Activated CD4-positive, alpha-beta T cell treated with anti-CD3 and anti-CD28 coated beads for 1 hour (primary cell): ENCODE measurements around the gene ZCWPW1.
A peak's percentile ranks its signal among the peaks of the same experiment; 100 is the strongest.

Experiments
- DNase-seq: peaks from one replicate; pipeline ENCODE4 v3.0.0-alpha.2; 2020

ZCWPW1 gene, protein sequence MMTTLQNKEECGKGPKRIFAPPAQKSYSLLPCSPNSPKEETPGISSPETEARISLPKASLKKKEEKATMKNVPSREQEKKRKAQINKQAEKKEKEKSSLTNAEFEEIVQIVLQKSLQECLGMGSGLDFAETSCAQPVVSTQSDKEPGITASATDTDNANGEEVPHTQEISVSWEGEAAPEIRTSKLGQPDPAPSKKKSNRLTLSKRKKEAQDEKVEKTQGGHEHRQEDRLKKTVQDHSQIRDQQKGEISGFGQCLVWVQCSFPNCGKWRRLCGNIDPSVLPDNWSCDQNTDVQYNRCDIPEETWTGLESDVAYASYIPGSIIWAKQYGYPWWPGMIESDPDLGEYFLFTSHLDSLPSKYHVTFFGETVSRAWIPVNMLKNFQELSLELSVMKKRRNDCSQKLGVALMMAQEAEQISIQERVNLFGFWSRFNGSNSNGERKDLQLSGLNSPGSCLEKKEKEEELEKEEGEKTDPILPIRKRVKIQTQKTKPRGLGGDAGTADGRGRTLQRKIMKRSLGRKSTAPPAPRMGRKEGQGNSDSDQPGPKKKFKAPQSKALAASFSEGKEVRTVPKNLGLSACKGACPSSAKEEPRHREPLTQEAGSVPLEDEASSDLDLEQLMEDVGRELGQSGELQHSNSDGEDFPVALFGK

DNA sequence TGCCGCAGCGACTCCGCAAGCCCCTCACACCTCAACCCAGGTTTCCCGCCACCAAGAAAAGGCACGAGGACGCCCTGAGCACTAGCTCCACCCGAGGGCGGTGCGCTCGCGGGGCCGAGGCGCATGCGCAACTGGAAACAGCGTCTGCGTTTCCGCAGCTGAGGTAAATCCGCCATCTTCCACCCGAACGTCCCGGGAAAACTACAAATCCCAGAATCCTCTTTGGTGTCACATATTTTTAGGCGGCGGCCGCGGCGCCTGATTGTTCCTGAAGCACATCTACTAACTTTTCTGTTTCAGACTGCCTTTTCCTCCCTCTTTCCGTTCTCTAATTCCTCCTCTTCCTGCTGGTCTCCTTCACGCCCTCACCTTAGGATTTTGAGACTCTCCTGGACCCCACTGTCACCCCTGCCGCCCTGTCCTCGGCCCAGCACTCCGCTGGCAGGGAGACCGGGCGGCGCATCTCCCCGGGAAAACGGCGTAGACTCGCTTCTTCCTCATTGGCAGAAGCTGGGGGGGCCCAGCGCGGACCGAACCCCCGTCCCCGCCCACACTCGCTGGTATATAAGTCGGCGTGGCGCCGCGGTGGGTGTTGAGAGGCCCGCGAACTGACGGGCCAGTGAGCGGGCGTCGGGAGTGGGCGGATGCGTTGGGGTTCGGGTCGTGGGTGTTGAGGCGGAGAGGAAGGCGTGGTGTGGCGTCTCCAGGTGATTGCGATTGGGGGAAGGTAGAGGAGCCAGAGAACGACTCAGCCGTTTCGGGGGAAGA, at the start of gene ZCWPW1:
Gene ZCWPW1 (minus strand): TSS at position 505 of the 768 bp plus-strand sequence. CDS start 8,054 bp downstream, outside the sequence.
- DNase-seq = peak; percentile 98

DNA sequence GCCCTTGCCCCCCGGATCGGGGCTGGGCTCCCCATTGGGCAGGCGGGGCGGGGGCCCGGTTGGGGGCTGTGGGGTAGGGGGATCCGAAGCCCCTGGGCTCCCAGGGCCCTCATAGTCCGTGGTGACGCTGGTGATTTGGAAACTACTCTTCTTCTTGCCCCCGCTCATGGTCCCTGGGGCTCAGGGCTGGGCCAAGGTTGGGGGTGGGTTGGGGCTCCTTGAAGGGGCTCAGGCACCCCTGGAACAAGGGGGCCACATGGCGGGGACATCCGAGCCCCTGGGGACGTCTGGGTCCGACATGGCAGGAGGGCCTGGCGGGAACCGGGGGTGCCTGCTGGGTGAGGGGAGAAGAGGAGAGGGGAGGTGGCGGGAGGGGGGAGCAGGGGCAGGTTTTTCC, 49.4 kb upstream of the ZCWPW1 start:
- DNase-seq = no peak

DNA sequence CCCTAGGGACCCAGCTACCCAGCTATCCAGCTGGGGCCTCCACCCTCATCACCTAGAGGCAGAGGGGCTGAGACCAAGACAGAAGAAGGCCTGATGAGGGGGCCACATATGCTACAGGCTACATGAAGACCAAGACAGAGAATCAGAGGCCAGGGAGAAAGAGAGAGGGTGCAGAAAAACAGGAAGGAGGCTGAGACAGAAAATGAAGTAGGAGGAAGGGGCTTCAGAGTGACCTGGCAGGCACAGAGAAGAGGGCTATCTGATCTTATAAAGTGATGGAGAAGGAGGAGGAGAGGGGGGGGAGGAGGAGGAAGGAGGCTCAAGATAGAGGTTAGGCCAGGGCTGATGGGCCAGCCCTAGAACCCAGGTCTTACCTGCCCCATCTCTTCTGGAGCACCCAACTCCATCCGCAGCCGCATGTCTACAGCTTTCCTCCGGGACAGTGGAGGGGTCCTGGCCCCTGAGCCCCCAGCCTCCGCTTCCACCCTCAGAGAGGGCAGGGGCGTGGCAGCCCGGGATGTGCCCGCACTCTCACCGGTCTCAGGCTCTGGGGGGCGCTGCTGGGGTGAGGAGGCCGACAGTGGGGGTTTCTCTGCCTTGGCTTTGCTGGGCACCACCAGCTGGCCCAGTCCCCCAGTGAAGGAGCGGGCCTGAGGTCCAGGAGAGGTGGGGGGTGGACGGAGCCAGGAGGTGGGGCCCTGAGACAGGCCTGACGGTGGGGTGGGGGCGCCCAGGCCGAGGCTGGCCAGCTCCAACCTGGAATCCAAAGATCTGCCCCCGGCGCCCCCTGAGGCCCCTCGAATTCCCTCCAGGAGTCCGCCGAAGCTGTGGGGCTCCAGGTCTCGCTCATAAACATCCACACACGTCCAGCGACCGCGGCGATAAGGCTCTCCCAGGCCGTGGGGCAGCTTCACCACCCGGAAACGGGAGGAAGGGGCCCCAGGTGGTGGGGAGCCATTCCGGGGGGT, 48.7 kb upstream of the ZCWPW1 start:
- no peak for DNase-seq

DNA sequence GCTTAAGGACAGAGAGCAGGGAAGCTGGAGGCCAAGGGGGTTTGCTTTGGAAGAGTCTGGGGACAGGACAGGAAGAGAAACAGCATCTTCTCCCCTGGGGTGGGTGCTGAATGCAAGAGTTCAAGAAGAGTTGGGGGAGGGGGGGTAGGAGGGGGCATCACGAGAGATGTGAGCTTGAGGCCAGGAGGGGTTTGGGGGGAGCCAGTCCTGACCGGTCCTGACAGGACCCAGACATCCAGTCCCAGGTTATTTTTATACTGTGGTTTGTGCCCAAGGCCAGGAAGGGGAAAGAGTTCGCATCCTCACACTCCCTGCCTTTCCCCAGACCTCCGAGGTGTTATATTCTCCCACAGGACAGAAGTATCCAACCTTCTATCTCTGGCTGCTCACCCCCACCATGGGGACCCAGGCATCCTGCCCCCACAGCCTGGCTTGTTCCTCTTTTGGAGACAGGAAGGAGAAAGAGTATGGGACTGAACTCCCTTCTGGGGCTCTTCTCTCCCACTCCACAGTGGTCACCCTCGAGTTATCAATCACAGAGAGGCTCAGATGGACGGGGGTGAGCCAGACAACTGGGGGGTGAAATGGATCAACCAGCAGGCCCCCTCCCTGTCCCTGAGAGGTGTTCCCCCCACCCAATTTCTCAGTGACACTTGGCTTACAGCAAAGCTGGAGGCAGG, 47.7 kb upstream of the ZCWPW1 start:
- no peak for DNase-seq

DNA sequence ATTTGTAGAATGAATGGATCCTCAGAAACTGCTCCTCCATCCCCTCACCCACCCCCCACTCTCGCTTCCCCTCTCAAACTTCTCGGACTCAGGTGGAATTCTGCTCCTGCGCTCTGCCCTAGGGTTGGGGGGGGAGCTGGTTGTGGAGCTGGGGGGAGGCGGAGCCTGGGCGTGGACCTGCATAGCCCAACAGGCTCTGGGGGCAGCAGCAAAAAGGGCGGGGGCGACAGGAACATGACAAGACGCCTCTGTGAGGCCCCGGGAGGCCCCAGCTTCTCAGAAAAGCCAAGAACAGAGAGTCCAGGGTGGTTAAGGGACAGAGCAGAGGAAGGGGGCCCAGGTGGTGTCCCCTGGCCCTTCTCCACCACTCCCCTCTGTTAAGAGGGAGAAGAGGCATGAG, 47.0 kb upstream of the ZCWPW1 start:
- DNase-seq = no peak

DNA sequence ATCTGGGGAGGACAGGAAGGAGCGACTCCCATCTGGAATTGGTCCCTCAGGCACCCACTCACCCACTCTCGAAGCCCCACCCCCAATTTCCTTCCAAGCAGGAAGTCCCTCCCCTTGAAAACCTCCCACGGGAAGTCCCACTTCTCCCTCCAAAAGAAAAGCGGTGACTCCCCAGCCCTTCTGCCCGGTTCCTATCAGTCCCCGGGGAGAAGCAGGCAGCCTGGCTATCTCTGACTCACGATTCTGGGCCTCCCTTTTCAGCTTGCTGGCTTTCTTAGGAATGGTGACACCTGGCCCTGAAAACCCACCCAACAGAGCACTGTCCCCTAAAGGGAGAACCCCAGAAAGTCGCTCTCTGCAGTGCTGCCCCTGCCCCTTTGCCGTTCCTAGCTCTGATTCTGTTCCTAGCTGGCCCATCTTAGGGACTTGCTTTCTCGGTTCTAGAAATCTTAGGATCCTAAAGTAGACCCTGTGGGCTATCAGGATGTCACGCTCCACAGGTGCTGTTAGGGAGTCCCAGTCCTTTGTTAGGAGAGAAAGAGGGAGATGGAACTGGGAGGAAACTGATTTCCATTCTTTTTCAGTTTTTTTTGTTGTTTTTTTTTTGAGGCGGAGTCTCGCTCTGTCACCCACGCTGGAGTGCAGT, 44.5 kb upstream of the ZCWPW1 start:
- no peak for DNase-seq

DNA sequence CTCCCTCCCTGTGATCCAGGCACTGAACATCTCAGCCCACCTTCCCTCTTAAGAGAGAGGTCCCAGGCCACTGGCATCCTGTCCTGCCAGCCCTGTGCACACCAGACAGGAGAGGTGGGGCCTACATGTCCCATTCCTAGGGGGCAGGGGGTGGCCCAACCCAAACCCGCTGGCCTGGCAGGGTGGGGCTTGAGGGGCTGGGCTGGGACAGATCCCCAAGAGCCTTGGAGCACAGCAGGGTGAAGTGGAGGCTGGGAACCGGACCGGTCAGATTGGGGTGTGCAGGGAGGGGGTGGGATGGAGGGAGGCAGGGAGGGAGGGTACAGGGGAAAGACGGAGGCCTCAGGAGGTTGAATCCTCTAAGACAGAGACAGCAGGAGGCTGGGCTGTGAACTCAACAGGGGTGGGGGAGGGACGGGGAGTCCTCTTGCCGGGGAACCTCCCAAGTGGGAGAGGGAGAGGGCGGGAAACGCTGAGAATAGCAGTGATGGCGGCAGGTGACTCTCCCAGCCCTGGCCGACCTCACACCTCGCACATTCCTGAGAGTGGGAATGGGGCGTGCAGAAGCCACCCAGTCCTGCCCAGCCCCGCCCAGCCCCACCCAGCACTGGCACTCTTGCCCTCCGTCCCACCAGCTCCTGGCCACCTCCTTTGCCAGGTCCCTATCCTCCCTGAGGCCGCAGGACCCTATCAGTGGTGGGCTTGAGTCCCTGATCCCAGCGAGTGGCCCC, 43.8 kb upstream of the ZCWPW1 start:
- no peak for DNase-seq

DNA sequence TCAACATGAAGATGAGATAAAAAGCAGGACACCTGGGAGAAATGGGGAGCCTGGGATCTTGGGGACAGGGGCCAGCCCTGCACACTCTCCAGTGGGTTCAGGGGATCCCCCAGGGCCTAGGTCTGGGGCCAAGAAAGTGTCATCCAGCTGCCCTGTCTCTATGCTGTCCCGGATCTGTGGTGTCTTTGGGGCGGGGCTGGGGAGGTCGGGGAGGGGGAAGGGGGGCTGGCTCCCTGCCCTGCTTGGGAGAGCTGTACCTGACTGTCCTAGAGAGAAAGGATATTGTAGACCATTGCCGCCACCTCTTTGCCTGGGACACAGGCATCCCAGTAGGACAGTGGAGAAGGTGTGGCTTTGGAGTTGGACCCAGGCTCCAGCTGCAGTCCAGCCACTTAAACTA, 42.5 kb upstream of the ZCWPW1 start:
- no peak for DNase-seq

DNA sequence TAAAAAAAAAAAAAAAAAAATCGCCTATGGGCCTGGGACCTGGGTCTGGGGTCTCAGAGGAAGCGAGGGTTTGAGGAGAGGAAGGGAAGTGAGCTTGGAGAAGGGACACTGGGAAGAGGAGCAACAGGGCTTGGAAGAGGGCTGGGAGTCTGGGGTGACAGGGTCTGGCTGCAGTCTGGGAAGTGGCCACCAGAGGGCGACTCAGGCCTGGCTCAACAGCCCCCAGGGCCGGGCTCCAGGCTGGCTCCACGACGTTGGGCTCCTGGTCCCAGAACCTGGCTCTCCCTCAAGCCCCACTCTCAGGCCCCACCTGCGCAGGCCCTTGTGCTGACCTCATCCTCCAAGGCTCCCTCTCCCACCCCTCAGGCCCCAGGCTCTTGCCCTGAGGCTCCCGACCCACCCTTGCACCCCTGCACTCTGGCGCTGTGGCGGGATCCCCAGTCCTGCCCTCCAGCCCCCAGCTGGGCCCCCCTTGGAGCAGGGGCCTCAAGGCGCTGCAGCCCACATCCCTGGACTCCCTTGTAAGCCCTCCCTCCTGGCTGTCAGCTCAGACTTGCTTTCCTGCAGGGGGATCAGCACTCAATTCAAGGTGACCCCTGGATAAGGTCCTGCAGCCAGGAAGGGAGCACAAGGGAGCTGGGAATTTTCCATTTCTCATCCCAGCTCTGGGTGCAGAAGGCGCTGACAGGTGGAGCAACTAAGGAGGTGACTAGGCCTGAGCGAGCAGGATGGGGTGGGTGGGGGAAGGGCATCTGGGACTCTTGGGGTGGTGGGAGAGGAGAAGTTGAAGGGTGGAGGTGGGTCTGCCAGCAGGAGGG, 40.9 kb upstream of the ZCWPW1 start:
- peak; percentile 76 for DNase-seq

DNA sequence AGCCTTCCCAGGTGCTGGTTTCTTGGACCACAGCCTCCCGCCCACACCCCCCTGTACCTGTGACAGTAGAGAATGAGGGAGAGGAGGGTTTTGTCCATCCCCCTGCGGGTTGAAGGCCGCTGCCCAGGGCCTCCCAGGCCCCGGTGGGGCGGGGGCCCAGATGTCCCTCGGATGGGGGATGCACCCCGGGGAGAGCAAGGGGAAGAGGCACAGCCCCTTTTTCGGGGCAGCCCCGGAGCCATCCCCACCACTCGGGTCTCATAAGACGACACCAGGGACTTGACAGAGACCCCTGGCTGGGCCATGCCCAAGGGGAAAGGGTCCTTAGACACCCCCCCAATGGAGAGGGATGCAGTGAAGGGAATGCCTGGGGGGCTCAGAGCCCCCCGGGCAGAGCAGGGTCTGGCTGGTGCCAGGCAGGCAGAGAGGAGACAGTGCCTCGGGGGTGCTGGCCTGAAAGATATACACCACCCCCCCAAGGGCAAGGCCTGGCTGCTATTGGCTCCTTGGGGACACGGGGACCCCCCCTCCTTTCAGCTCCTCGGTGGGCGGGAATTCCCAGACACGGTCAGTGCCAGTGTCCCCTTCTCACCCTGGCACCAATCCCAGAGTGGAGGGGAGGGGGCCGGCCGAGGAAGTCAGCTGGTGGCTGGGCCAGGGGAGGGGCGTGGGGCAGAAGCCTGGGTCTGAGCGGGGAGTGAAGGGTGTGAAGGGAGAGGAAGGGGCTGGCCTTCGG, 39.3 kb upstream of the ZCWPW1 start:
- DNase-seq = no peak

DNA sequence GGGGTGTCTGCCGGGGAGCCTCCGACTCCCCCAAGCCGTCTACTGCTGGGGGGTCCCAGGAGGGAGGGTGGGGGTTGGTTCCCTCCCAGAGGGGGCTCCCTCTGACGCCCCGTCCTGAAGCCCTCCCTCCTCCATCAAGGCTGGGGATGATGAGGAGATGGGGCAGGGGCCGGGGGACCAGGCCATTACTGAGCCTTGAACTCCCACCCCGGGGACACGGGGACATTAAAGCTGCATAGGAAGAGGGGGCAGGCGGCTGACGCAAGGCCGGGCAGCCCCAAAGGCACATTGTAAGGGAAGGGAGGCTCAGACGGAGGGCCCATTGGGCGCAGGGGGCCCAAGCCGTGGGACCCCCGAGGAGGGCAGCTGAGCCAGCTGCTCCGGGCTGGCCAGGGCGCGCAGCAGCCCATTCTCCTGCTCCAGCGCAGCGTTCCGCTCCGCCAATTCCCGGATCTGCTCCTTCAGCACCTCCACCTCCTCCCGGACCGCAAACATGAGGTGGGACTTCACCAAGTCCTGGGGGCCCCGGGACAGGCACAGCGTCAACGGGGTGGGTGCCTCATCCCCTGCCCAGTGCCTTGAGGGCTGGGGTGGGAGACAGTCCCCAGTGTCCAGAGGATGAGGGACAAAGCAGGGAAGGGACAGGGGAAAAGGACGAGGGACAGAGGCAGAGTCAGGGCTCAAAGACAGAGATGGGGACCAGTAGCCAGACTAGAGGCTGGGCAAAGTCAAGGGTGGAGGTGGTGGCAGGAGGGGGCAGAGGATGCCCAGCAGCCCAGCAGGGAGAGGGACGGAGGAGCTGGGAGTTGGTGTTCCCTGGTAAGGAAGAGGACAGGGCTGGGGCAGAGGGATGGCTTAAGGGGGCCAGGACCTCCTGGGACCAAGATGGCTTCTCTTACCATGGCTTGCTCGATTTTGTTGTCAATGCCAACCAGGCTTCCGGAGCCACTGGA, 38.4 kb upstream of the ZCWPW1 start:
- no peak for DNase-seq

DNA sequence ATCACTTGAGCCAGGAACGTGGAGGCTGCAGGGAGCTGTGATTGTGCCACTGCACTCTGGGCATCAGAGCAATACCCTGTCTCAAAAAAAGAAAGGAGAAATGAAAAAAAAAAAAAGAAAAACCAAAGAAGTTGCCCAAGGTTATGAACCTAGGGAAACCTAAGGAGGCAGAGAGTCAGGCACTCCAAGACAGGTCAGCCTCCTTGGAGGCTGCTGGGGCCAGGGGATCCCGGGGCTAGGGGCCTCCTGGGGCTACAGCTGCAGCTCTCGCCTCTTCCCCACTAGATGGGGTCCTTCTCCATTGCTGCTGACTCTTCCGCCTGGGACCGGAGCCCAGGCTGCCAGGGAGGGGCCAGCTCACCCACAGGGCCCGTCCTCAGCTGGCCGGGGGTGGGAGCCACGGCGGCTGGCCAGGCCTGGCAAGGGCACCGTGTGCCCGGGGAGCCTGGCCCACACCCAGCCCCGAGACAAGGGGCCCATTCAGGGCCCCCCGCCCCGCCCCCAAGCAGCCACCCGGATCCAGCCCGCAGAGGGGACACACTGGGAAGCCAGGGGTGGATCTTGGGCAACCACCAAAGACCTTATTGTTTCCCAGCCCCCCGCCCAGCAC, 37.3 kb upstream of the ZCWPW1 start:
- DNase-seq = no peak

DNA sequence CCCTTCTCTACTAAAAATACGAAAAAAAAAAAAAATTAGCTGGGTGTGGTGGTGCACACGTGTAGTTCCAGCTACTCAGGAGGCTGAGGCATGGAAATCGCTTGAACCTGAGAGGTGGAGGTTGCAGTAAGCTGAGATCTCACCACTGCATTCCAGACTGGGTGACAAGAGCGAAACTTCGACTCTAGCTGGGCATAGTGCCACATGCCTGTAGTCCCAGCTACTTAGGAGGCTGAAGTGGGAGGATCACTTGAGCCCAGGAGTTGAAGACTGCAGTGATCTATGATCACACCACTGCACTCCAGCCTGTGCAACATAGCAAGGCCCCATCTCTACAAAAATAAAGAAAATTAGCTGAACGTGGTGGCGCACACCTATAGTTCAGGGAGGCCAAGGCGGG, 36.8 kb upstream of the ZCWPW1 start:
- DNase-seq = no peak

DNA sequence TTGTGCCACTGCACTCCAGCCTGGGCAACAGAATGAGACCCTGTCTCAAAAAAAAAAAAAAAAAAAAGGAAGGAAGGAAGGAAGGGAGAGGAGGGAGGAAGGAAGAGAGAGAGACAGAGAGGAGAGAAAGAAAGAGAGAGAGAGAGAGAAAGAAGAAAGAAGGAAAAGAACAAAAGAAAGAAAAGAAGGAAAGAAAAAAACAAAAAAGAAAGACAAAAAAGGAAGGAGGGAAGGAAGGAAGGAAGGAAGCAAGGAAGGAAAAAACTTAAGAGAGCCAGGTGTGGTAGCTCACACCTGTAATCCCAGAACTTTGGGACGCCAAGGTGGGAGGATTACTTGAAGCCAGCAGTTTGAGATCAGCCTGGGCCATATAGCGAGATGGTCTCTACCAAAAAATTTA, 36.3 kb upstream of the ZCWPW1 start:
- DNase-seq = no peak

DNA sequence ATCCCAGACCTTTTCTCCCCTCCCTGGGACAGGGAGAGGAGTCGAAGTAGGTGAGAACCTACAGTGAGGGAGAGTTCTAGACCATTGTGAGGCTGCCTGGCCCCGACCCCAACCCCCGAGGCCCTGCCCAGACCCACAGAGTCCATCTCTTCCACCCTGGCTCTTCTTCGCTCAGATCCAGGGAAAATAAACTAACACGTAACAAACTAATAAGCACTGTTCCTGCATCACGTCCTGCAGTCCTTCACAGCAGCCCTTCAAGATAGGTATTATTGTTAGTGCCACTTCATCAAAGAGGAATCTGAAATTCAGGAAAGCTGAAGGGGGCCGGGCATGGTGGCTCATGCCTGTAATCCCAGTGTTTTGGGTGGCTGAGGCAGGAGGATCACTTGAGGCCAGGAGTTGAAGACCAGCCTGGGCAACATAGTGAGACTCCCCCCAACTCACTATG, 35.7 kb upstream of the ZCWPW1 start, which contains the start of gene SPACDR:
Gene SPACDR (minus strand): TSS at position 51 of the 451 bp plus-strand sequence. CDS start 235 bp downstream, outside the sequence.
- DNase-seq = no peak

DNA sequence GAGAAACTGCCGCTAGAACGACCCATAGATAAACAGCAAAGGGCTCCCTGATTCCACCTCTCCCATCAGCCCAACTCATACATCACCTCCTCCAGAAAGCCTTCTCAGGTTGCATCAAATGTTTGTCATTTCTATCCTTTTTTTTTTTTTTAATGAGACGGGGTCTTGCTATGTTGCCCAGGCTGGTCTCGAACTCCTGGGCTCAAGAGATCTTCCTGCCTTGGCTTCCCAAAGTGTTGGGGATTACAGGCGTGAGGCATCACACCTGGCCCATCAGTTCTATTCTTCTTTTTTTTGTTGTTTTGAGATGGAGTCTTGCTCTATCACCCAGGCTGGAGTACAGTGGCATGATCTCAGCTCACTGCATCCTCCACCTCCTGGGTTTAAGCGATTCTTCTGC, 28.5 kb upstream of the ZCWPW1 start:
- no peak for DNase-seq

DNA sequence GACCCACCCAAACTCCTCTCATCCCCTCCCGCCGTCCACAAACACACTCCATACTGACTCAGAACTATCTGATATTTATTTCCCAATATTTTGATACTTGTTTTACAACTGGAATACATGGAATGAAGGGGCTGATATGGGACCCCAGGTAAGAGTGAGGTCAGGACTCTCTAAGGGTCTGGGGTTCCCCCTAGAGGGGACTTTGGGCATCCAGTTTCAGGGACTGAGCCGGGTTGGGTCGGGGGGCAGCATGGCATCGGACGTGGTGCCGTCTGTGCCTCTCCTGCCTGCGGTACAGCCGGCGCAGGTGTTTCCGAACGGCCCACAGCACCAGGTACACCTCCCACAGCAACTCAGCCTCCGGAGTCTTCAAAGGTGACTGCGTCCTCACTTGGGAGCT, 28.1 kb upstream of the ZCWPW1 start:
- DNase-seq = no peak
